HepG2 (cell line): ENCODE data around the gene OR52L1. TPM values are rescaled to one million over a fixed set of nuclear protein-coding genes. Genes with fewer than 3 reads are reported as not detected.

Source experiments
- polyA plus RNA-seq, 8 experiments: library from polyadenylated mRNA; depleted of rRNA in 3 of 8; stranded (reverse) in 7 of 8; unstranded in 1 of 8; fragments of >200 nt; fragmentation: Illumina TruSeq in 4 of 8; extraction: Trizol in 4 of 8; gene quantifications; 2 replicates each; pipeline versions ENCODE4 v1.2.1 to v1.2.3, GENCODE V29; 2011 to 2016; ENCODE audit warnings: low read depth in 4 of 8, missing spikeins in 1 of 8, mixed read lengths in 1 of 8; ENCODE audit not compliant: insufficient read depth in 1 of 8
- small RNA-seq, 3 experiments: library from RNA; depleted of rRNA; stranded (forward); fragments of <200 nt; gene quantifications; one replicate each; pipeline ENCODE3, GENCODE V24; 2012; ENCODE audit warnings: low read depth in 2 of 3, low replicate concordance in 1 of 3; ENCODE audit not compliant: insufficient read length in 3 of 3, insufficient read depth in 2 of 3
- total RNA-seq, 5 experiments: library from RNA; depleted of rRNA; stranded (reverse); fragments of >200 nt; fragmentation: Illumina TruSeq; extraction: Trizol; gene quantifications; 2 replicates each; pipeline ENCODE4 v1.2.3, GENCODE V29; 2016; ENCODE audit warnings: low read depth in 1 of 5

The OR52L1 gene
- total and polyA plus RNA-seq, 2 of the 13 experiments (the other 11 are each of a cell fraction or from before 2014, with no cell fraction given), result not detected

Small RNA genes within 50 kb of the gene (small RNA-seq; reads per million reads assigned to genes)
- 0 reads per million in 3 experiments for gene RNA5SP329

Other genes with a start within 250 kb of the OR52L1 start
- 0.09 TPM in 1 of 2 replicates, not detected in the other for gene OR52N4, start 232.7 kb downstream of the OR52L1 start, total RNA-seq (2016; rRNA removed; fragmentation: Illumina TruSeq; extraction: Trizol)
- gene OR52N4, start 232.7 kb downstream of the OR52L1 start, polyA plus RNA-seq (2011; rRNA removed), result 0.18 and 0.30 TPM in 2 replicates
- not detected in 2 replicates for gene OR52N5, start 203.6 kb downstream of the OR52L1 start, total RNA-seq (2016; rRNA removed; fragmentation: Illumina TruSeq; extraction: Trizol)
- not detected in 2 replicates for gene OR52N5, start 203.6 kb downstream of the OR52L1 start, polyA plus RNA-seq (2011; rRNA removed)
- gene OR52N1, start 195.7 kb downstream of the OR52L1 start, total RNA-seq (2016; rRNA removed; fragmentation: Illumina TruSeq; extraction: Trizol), result not detected in 2 replicates
- gene OR52N1, start 195.7 kb downstream of the OR52L1 start, polyA plus RNA-seq (2011; rRNA removed), result not detected in 2 replicates
- not detected in 2 replicates for gene OR52N2, start 178.1 kb downstream of the OR52L1 start, total RNA-seq (2016; rRNA removed; fragmentation: Illumina TruSeq; extraction: Trizol)
- 0.14 TPM in 1 of 2 replicates, not detected in the other for gene OR52N2, start 178.1 kb downstream of the OR52L1 start, polyA plus RNA-seq (2011; rRNA removed)
- gene OR52E6, start 145.1 kb downstream of the OR52L1 start, total RNA-seq (2016; rRNA removed; fragmentation: Illumina TruSeq; extraction: Trizol), result not detected in 2 replicates
- not detected in 2 replicates for gene OR52E6, start 145.1 kb downstream of the OR52L1 start, polyA plus RNA-seq (2011; rRNA removed)
- gene OR52E8, start 129.3 kb downstream of the OR52L1 start, total RNA-seq (2016; rRNA removed; fragmentation: Illumina TruSeq; extraction: Trizol), result not detected in 2 replicates
- not detected in 2 replicates for gene OR52E8, start 129.3 kb downstream of the OR52L1 start, polyA plus RNA-seq (2011; rRNA removed)
- gene OR52E4, start 106.4 kb downstream of the OR52L1 start, total RNA-seq (2016; rRNA removed; fragmentation: Illumina TruSeq; extraction: Trizol), result not detected in 2 replicates
- gene OR52E4, start 106.4 kb downstream of the OR52L1 start, polyA plus RNA-seq (2011; rRNA removed), result not detected in 2 replicates
- not detected in 2 replicates for gene OR52E5, start 93.8 kb downstream of the OR52L1 start, total RNA-seq (2016; rRNA removed; fragmentation: Illumina TruSeq; extraction: Trizol)
- gene OR52E5, start 93.8 kb downstream of the OR52L1 start, polyA plus RNA-seq (2011; rRNA removed), result not detected in 2 replicates
- not detected in 2 replicates for gene OR56A3, start 44.7 kb downstream of the OR52L1 start, total RNA-seq (2016; rRNA removed; fragmentation: Illumina TruSeq; extraction: Trizol)
- not detected in 2 replicates for gene OR56A3, start 44.7 kb downstream of the OR52L1 start, polyA plus RNA-seq (2011; rRNA removed)
- gene OR56A5, start 18.5 kb downstream of the OR52L1 start, total RNA-seq (2016; rRNA removed; fragmentation: Illumina TruSeq; extraction: Trizol), result not detected in 2 replicates
- gene OR56A5, start 18.5 kb downstream of the OR52L1 start, polyA plus RNA-seq (2011; rRNA removed), result not detected in 2 replicates
- not detected in 2 replicates for gene OR56A4, start 20.0 kb upstream of the OR52L1 start, total RNA-seq (2016; rRNA removed; fragmentation: Illumina TruSeq; extraction: Trizol)
- gene OR56A4, start 20.0 kb upstream of the OR52L1 start, polyA plus RNA-seq (2011; rRNA removed), result not detected in 2 replicates
- gene OR56A1, start 43.8 kb upstream of the OR52L1 start, total RNA-seq (2016; rRNA removed; fragmentation: Illumina TruSeq; extraction: Trizol), result not detected in 2 replicates
- gene OR56A1, start 43.8 kb upstream of the OR52L1 start, polyA plus RNA-seq (2011; rRNA removed), result not detected in 2 replicates
- gene OR56B4, start 120.7 kb upstream of the OR52L1 start, total RNA-seq (2016; rRNA removed; fragmentation: Illumina TruSeq; extraction: Trizol), result not detected in 2 replicates
- not detected in 2 replicates for gene OR56B4, start 120.7 kb upstream of the OR52L1 start, polyA plus RNA-seq (2011; rRNA removed)
- gene OR52B2, start 183.3 kb upstream of the OR52L1 start, total RNA-seq (2016; rRNA removed; fragmentation: Illumina TruSeq; extraction: Trizol), result not detected in 2 replicates
- not detected in 2 replicates for gene OR52B2, start 183.3 kb upstream of the OR52L1 start, polyA plus RNA-seq (2011; rRNA removed)
- not detected in 2 replicates for gene OR52W1, start 212.2 kb upstream of the OR52L1 start, total RNA-seq (2016; rRNA removed; fragmentation: Illumina TruSeq; extraction: Trizol)
- not detected in 2 replicates for gene OR52W1, start 212.2 kb upstream of the OR52L1 start, polyA plus RNA-seq (2011; rRNA removed)
- gene C11orf42, start 218.6 kb upstream of the OR52L1 start, total RNA-seq (2016; rRNA removed; fragmentation: Illumina TruSeq; extraction: Trizol), result not detected in 2 replicates
- gene C11orf42, start 218.6 kb upstream of the OR52L1 start, polyA plus RNA-seq (2011; rRNA removed), result not detected in 2 replicates
- gene FHIP1B, start 247.7 kb upstream of the OR52L1 start, total RNA-seq (2016; rRNA removed; fragmentation: Illumina TruSeq; extraction: Trizol), result 10.8 and 14.1 TPM in 2 replicates
- 18.6 and 19.8 TPM in 2 replicates for gene FHIP1B, start 247.7 kb upstream of the OR52L1 start, polyA plus RNA-seq (2011; rRNA removed)